Measurements from ENCODE around the gene AKAP8L.

AKAP8L gene

GRCh38 chr19:15453906-15454860 lies 35.4 kb upstream of the AKAP8L start:
- H3K9ac ChIP-seq (ENCODE audit: low read depth, low read length): no peak overlapping the region
- H3K9me3 ChIP-seq (ENCODE audit: control insufficient read depth, insufficient read depth, low read length): no peaks in the 10 kb centered on the region
- H3K4me1 ChIP-seq (ENCODE audit: insufficient read depth, low read length): no peaks in the 10 kb centered on the region; the same call in 1 of the 2 replicates
- H3K36me3 ChIP-seq (ENCODE audit: insufficient read depth, low read length): no peaks in the 10 kb centered on the region

GRCh38 chr19:15453091-15453578 lies 34.3 kb upstream of the AKAP8L start:
- Histone ChIP-seq H3K36me3 (ENCODE audit: insufficient read depth, low read length) (no peaks in the 10 kb centered on the region), H3K9ac (ENCODE audit: low read depth, low read length) (peak overlapping the region; percentile 50; the same call in 1 of the 2 replicates), H3K4me1 (ENCODE audit: insufficient read depth, low read length) (peaks cover 6% of the 10 kb centered on the region; the same call in 1 of the 2 replicates), H3K9me3 (ENCODE audit: control insufficient read depth, insufficient read depth, low read length) (no peaks in the 10 kb centered on the region)

GRCh38 chr19:15452111-15453047 lies 33.6 kb upstream of the AKAP8L start:
- Histone ChIP-seq H3K4me1 (ENCODE audit: insufficient read depth, low read length) (peaks cover 6% of the 10 kb centered on the region; the same call in 1 of the 2 replicates), H3K36me3 (ENCODE audit: insufficient read depth, low read length) (no peaks in the 10 kb centered on the region), H3K9ac (ENCODE audit: low read depth, low read length) (peak overlapping the region; percentile 50; the same call in 1 of the 2 replicates), H3K9me3 (ENCODE audit: control insufficient read depth, insufficient read depth, low read length) (no peaks in the 10 kb centered on the region)

GRCh38 chr19:15450528-15450890 lies 31.7 kb upstream of the AKAP8L start:
- H3K36me3 ChIP-seq (ENCODE audit: insufficient read depth, low read length): no peaks in the 10 kb centered on the region
- peaks cover 6% of the 10 kb centered on the region; the same call in 1 of the 2 replicates for H3K4me1 ChIP-seq (ENCODE audit: insufficient read depth, low read length)
- H3K9me3 ChIP-seq (ENCODE audit: control insufficient read depth, insufficient read depth, low read length): no peaks in the 10 kb centered on the region
- no peak overlapping the region for H3K9ac ChIP-seq (ENCODE audit: low read depth, low read length)

- Histone ChIP-seq H3K4me1 (ENCODE audit: insufficient read depth, low read length) (peaks cover 6% of the 10 kb centered on the region; the same call in 1 of the 2 replicates), H3K9ac (ENCODE audit: low read depth, low read length) (peak within 1 kb of the TSS; percentile 67; the same call in 1 of the 2 replicates), H3K36me3 (ENCODE audit: insufficient read depth, low read length) (no peaks in the 10 kb centered on the region), H3K9me3 (ENCODE audit: control insufficient read depth, insufficient read depth, low read length) (no peaks in the 10 kb centered on the region)
These were observed 31.1 kb upstream of the AKAP8L start, which contains the start of gene WIZ for GRCh38 chr19:15449620-15450527. TSS of gene WIZ (minus strand) at chr19:15449956. CDS start at chr19:15448307, 1,649 bp downstream.

- peak overlapping the region; percentile 67; the same call in 1 of the 2 replicates for H3K9ac ChIP-seq (ENCODE audit: low read depth, low read length)
- peaks cover 6% of the 10 kb centered on the region; the same call in 1 of the 2 replicates for H3K4me1 ChIP-seq (ENCODE audit: insufficient read depth, low read length)
- no peaks in the 10 kb centered on the region for H3K9me3 ChIP-seq (ENCODE audit: control insufficient read depth, insufficient read depth, low read length)
These were observed 30.2 kb upstream of the AKAP8L start for GRCh38 chr19:15448778-15449619.

GRCh38 chr19:15448044-15448777 lies 29.4 kb upstream of the AKAP8L start:
- Histone ChIP-seq H3K4me1 (ENCODE audit: insufficient read depth, low read length) (peaks cover 6% of the 10 kb centered on the region; the same call in 1 of the 2 replicates), H3K9me3 (ENCODE audit: control insufficient read depth, insufficient read depth, low read length) (no peaks in the 10 kb centered on the region), H3K9ac (ENCODE audit: low read depth, low read length) (peak overlapping the region; percentile 67; the same call in 1 of the 2 replicates), H3K36me3 (ENCODE audit: insufficient read depth, low read length) (no peaks in the 10 kb centered on the region)

More at GRCh38 chr19:15448778-15449619, 30.2 kb upstream of the AKAP8L start:
- H3K36me3 ChIP-seq (ENCODE audit: insufficient read depth, low read length): no peaks in the 10 kb centered on the region

GRCh38 chr19:15447057-15447456 lies 28.3 kb upstream of the AKAP8L start:
- Histone ChIP-seq H3K4me1 (ENCODE audit: insufficient read depth, low read length) (peaks cover 6% of the 10 kb centered on the region; the same call in 1 of the 2 replicates), H3K36me3 (ENCODE audit: insufficient read depth, low read length) (no peaks in the 10 kb centered on the region), H3K9me3 (ENCODE audit: control insufficient read depth, insufficient read depth, low read length) (no peaks in the 10 kb centered on the region), H3K9ac (ENCODE audit: low read depth, low read length) (no peak overlapping the region)

GRCh38 chr19:15445807-15446376 lies 27.1 kb upstream of the AKAP8L start:
- no peak overlapping the region for H3K9ac ChIP-seq (ENCODE audit: low read depth, low read length)
- H3K36me3 ChIP-seq (ENCODE audit: insufficient read depth, low read length): no peaks in the 10 kb centered on the region
- H3K9me3 ChIP-seq (ENCODE audit: control insufficient read depth, insufficient read depth, low read length): no peaks in the 10 kb centered on the region
- H3K4me1 ChIP-seq (ENCODE audit: insufficient read depth, low read length): peaks cover 6% of the 10 kb centered on the region; the same call in 1 of the 2 replicates

GRCh38 chr19:15445227-15445605 lies 26.4 kb upstream of the AKAP8L start:
- no peaks in the 10 kb centered on the region for H3K9me3 ChIP-seq (ENCODE audit: control insufficient read depth, insufficient read depth, low read length)
- H3K9ac ChIP-seq (ENCODE audit: low read depth, low read length): no peak overlapping the region
- H3K36me3 ChIP-seq (ENCODE audit: insufficient read depth, low read length): no peaks in the 10 kb centered on the region
- peaks cover 6% of the 10 kb centered on the region; the same call in 1 of the 2 replicates for H3K4me1 ChIP-seq (ENCODE audit: insufficient read depth, low read length)

- Histone ChIP-seq H3K36me3 (ENCODE audit: insufficient read depth, low read length) (no peaks in the 10 kb centered on the region), H3K9me3 (ENCODE audit: control insufficient read depth, insufficient read depth, low read length) (no peaks in the 10 kb centered on the region), H3K4me1 (ENCODE audit: insufficient read depth, low read length) (peaks cover 6% of the 10 kb centered on the region; the same call in 1 of the 2 replicates), H3K9ac (ENCODE audit: low read depth, low read length) (no peak overlapping the region)
These were observed 25.9 kb upstream of the AKAP8L start for GRCh38 chr19:15444505-15445226.
